ENCODE results near the gene PIP4K2A.

GRCh38 chr10:22761569-22762220, 47.3 kb upstream of the PIP4K2A start:
- TF ChIP-seq CTCF (IDR thresholded peaks at IDR 0.05): no peak
- no peak for TF ChIP-seq POLR2AphosphoS5 (IDR thresholded peaks at IDR 0.05)

All from suprapubic skin (tissue), 3 donors.